Stimulated activated CD4-positive, alpha-beta T cell treated with anti-CD3 and anti-CD28 coated beads, TNF-alpha, amount 100 ng/mL, for 1 hour (primary cell): Measurements from ENCODE around the gene CTIF.
A peak's percentile ranks its signal among the peaks of the same experiment; 100 is the strongest.

Source experiments
- DNase-seq, 3 donors: peaks; one replicate each; pipeline ENCODE4 v3.0.0-alpha.2; 2020; ENCODE audit warnings: low read depth in 3 of 3, low spot score in 1 of 3

Gene CTIF

DNA sequence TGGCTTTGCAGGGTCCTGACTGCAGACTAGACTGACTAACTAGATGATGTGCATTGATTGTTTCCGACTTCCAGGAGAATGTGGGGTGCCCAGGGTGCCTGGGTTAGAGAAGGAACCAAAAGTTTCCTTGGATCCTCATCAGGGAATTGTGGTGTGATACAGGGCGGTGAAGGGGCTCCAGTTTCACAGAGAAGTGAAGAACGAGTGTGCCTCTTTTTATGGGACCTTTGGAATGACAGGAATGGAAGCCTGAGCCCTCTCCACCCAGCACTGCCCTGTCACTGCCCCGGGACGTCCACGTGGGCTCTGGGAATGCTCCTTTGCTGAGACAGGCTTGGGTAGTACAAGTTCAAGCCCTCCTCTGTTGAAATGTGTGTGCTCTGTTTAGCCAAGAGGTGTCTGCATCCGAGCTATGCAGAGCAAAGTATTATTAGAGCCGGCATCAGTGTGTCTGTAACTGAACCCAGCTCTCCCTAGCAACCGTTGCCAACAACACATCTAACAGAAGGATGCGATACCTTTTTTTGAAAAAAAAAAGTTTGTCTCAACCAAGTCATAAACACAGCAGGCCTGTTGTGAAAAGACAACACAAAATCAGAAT lies 228.4 kb downstream of the CTIF start:
- no peak for DNase-seq

DNA sequence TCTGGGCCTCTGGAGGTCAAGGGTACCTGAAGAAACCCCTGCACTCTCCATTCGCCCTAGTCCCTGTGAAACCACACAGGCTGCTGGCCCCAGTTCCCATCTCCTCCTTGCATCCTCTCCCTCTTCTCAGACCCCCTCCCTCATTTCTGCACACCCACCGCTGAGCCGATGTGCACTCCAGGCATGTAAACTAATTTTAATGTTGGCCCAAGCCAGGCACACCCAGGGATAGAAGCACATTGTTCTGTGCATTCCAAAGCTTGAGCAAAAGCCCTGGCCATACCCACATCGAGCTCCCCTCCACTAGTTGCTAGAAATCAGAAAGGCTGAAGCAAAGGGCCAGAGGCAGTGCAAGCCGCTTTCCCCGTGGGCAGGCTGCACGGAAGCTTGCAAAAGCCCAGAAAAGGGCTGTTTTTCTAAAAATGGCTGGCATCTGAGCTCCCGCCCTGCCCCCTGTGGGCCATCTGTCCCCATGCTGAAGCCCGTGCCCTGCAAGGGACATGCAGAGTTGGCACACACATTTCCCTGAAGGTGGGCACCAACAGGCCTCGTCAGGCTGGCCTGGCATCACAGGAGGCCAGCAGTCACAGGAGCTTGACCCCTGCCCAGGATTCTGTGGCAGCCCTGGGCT lies 230.3 kb downstream of the CTIF start:
- no peak for DNase-seq

DNA sequence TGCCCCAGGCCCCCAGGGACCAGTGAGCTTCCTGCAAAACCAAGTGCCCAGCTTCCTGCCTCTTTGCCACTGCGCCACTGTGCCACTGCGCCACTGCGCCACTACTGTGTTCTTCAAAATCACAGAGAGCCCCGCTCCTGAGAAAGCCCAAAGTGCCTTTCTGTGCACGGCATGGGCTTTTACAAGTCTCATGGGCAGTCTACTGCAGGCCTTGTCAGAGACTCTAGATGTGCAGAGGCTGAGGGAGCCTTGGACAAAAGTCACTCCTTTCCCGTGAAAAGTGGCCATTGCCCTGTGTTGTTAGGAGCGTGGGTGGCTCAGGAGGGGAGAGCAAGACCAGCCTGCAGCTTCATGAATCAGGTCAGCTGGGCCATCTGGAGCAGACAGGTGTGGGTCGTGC lies 231.4 kb downstream of the CTIF start:
- no peak for DNase-seq

DNA sequence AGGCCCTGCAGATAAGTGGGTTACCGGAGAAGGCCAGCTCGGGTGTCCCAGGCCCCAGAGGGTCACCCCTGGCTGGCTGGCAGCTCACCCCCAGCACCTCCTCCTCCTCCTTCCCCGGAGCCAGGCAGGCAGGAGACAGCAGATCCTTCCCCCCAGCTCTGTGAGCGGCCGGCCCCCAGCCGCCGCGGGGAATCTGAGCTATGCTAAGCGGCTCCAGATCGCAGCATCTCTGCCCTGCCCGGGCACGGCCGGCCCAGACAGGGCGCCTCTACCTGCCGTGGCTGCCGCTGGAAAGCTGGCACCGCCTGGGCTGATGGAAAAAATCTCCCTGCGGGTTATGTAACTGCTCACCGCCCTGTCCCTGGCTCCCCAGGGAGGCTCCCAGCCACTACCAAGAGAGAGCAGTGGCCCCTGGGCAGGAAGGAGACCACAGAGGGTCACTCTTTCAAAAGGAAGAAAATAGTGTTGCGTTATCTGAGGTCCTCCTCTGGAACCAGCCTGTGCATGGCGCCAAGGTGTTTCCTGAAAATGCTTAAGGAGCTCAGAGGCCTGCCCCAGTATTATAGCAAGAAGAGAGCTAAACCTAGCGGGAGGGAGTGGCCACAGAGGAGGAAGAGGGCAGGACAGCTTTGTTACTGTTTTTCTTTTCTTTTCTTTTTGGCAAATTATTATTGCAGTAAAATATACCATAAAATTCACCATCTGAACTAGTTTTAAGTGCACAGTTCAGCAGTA lies 233.0 kb downstream of the CTIF start:
- DNase-seq, result no peak

GRCh38 chr18:48772457-48772856 lies 233.6 kb downstream of the CTIF start:
- DNase-seq, result no peak

DNA sequence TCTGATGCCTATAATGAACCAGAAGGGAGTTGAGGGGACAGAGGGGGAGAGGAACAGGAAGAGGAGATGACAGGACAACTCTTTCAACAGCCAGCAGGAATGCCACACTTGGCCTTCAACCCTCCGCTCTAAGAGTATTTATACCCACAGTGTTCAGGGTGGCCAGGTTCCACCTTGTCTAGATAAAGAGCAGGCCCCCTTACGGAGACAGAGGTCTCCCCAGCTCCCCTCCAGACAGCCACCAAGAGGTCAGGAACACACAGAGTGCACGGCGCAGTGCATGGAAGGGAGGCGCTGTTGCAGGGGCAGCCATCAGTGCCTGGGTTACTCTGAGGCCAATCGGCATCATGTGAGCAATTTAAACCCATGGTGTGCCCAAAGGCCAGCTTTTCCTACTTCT lies 235.0 kb downstream of the CTIF start:
- DNase-seq, result no peak

GRCh38 chr18:48774941-48775340 lies 236.1 kb downstream of the CTIF start:
- DNase-seq, result no peak

DNA sequence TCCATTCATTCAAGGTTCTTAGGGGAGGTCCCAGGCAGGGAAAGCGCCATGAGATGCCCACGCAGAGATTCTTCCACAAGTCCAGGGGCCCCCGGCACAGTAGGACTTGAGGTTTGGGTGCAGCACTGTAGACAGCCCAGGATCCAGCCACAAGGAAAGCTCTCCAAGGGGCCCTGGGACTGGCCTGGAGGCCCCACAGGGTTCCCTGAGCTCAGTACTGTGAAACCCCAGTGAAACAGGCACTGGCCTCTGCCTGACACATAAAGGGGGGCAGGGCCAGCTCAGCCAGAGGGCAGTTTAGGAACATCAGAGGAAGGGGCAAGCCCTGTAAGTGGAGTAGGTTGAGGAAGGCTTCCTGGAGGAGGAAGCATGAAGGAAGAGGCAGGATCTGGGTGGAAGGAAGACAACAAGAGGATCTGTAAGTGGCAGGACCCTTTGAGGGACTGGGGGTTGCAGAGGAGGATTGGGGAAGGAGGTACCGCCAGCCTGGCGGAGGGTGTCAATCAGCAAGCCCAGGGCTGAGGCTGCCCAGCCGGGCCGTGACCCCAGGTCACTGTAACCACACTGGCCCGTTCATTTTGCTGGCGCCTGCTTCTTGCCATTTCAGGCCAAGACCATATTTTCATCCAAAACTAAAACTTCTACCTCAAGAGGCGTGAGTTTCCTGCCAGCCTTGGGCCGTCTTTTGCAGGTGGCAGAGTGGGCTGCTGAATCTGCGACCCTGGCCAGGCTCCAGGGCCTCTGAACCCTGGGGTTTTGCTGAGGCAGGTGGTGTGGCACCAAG lies 236.7 kb downstream of the CTIF start:
- no peak for DNase-seq

DNA sequence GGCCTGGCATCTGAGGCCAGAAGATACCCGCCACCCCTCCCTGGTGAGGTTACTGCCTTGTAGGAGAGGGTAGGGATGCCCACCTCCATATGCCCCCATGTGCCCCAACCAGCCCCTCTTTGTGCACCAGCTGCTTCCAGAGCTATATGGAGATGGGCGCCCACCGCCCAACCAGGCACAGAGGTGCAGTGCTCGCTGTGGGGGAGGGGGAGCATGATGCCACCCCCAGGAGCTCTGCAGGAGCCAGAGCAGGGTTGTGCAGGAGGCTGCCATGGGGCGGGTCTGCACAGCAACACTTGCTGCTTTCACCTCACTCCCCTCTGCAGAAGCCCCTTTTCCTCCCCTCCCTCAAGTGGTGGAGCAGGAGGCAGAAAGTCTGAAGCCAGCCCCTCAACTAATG lies 237.3 kb downstream of the CTIF start:
- no peak for DNase-seq

- no peak for DNase-seq
Observed at GRCh38 chr18:48776641-48777025, 237.8 kb downstream of the CTIF start.

DNA sequence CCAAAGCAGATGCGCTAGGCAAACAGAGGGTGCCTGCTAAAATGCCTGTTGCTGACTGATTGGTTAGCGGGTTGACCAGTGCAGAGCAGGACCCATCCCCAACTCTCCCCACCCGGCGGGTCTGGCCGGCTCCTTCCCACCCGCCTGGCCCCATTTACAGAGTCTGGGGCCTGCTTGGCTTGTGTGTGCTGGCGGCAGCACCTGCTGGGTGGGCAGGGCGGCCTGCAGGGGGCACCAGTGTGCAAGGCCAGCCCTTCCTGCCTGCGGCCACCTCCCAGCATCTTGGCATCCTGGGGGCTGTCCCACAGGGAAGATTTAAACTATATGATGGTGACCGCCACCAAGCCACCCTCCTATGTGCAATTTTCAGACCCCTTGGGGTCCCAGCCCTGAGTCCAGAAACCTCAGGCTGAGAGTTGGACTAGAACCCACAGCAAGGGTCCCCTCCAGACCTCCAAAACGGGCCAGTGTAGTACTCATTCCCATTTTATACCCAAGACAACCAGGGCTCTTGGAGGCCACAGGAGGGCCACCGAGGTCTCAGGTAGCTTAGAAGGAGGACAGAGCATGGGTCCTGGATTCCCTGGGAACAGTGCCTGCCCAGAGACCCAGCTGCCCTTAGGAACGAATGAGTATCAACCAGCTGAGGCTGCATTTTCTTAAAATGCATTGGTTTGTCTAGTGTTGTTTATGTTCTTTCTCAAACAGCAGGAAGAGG lies 238.4 kb downstream of the CTIF start:
- peak; percentile 17 to 60 (median 42) for DNase-seq

- DNase-seq, result no peak
Observed at GRCh38 chr18:48777744-48778116, 238.9 kb downstream of the CTIF start.

GRCh38 chr18:48778344-48779011 lies 239.6 kb downstream of the CTIF start:
- no peak for DNase-seq

- no peak for DNase-seq
Observed at GRCh38 chr18:48779462-48779861, 240.6 kb downstream of the CTIF start.

DNA sequence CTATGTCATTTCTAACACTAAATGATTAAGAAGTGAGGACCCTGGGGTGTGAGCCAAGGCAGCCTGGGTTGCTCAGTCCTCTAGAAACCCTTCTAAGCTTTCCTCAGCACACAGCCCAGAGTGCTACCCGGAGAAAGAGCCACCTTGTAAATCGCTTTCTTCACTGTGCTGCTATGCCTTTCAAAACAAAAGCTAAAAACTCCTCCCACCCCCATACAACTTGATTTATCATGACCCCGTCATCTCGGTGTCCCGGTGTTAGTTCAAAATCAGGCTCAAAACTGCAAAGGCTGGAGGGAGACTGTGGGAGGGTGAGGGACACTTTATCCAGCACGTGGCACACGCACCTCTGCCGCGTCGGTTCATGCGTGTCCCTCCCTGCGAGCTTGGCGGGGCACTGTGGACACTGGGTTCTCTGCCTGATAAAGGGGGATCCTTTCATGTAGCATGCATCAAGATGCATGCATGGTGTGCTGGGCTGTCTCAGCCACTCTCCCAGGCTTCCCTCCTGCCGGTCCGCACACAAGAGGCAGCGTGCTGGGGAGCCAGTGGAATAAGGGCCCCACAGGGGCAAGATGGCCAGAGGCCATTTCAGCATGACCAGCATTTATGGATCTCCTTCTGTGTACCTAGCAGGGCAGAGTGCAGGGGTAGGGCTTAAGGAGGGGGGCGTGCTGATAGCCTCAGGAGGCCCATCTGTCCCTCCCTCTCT lies 241.5 kb downstream of the CTIF start:
- DNase-seq, result no peak

GRCh38 chr18:48780913-48781162 lies 242.0 kb downstream of the CTIF start:
- DNase-seq, result no peak

GRCh38 chr18:48781163-48781987 lies 242.5 kb downstream of the CTIF start:
- DNase-seq, result no peak

DNA sequence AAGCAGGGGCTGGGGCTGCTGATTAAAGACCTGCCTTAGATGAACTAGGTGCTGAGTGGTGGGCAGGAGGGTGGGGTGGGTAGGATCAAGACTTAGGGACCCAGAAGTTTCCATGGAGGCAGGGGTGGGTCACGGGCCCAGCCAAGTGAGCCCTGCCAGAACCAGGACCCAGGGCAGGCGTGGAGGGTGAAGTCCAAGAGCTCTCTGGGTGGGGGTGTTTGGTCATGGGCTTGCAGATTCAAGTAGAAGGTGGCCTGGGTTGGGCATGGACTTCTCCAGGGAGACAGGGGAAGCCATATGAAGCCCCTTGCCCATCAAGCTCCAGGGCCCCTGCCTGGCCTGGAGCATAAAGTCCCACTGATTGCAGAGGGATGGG lies 243.1 kb downstream of the CTIF start:
- DNase-seq, result no peak

- no peak for DNase-seq
Observed at GRCh38 chr18:48782381-48782861, 243.6 kb downstream of the CTIF start.
